A549 (cell line): ENCODE results near the gene AHCYL2. TPM values are rescaled to one million over a fixed set of nuclear protein-coding genes. Genes with fewer than 3 reads are reported as not detected.

Experiments used
- ATAC-seq, 2 experiments: fragments of 200-7000 bp in 1 of 2; fragments of >200 bp in 1 of 2; cut with Nextera tagmentation in 1 of 2; cut with Tn5 transposase in 1 of 2; 3 replicates each; pipeline versions ENCODE4 v1.8.0 to v1.9.1; 2018 to 2020; ENCODE audit warnings: mild to moderate bottlenecking in 1 of 2, moderate library complexity in 1 of 2
- CTCF ChIA-PET: fragments of 300-600 bp; sonication (Branson Sonifier 250); formaldehyde crosslinking; extraction: SDS; loops from one replicate; lab custom pipeline; 2021; ENCODE audit warnings: antibody characterized with exemption, inconsistent platforms; lab: Yijun Ruan, JAX
- POLR2A ChIA-PET: fragments of 350-600 bp; formaldehyde crosslinking; extraction: SDS; loops from one replicate; lab custom pipeline; 2021; ENCODE audit warnings: antibody characterized with exemption, inconsistent platforms; lab: Yijun Ruan, JAX
- DNase-seq, 2 experiments: peaks; one replicate each; pipeline versions ENCODE4 v3.0.0 to v3.0.0-alpha.2; 2011 to 2016; ENCODE audit warnings: low read depth in 1 of 2, low spot score in 1 of 2
- FAIRE-seq: peaks from 2 replicates; lab custom pipeline; 2011; peaks lifted over from hg19 to GRCh38; lab: Jason Lieb, UNC
- H3K27ac ChIP-seq, 2 experiments: fragments of >200 bp; sonication (Bioruptor Twin); formaldehyde crosslinking; 3 replicates each; pipeline ENCODE4 v1.5.1; 2016 to 2017
- H3K4me1 ChIP-seq: fragments of >200 bp; sonication (Bioruptor Twin); formaldehyde crosslinking; 3 replicates; pipeline ENCODE4 v1.6.1; 2016
- H3K4me2 ChIP-seq: fragments of >200 bp; sonication (Bioruptor Twin); formaldehyde crosslinking; 3 replicates; pipeline ENCODE4 v1.6.1; 2016
- H3K4me3 ChIP-seq: fragments of >200 bp; sonication (Bioruptor Twin); formaldehyde crosslinking; 3 replicates; pipeline ENCODE4 v1.5.1; 2016
- H3K9me3 ChIP-seq: fragments of >200 bp; sonication (Bioruptor Twin); formaldehyde crosslinking; 3 replicates; pipeline ENCODE4 v1.6.1; 2016
- CBX8 ChIP-seq: fragments of 200-600 bp; sonication (generic); IDR thresholded peaks from 2 replicates; pipeline ENCODE4 v1.6.1; 2016
- EP300 ChIP-seq, 2 experiments: fragments of >200 bp; sonication (Bioruptor Twin); formaldehyde crosslinking; IDR thresholded peaks; 2 replicates in 1 of 2; 3 replicates in 1 of 2; pipeline ENCODE4 v1.6.1; 2016 to 2017
- FOSL2 ChIP-seq, 2 experiments: fragments of 450-650 bp in 1 of 2; fragments of >200 bp in 1 of 2; sonication (Bioruptor Twin) in 1 of 2; formaldehyde crosslinking; IDR thresholded peaks; 2 replicates each; pipeline versions ENCODE4 v1.5.0 to v1.6.1; 2016 to 2020; ENCODE audit warnings: mild to moderate bottlenecking in 1 of 2, moderate library complexity in 1 of 2
- FOXS1 ChIP-seq: fragments of 250-450 bp; sonication (Bioruptor Pico); IDR thresholded peaks from 2 replicates; pipeline ENCODE4 v1.5.0; 2020; ENCODE audit warnings: mild to moderate bottlenecking, moderate library complexity
- JUN ChIP-seq, 2 experiments: fragments of >200 bp; sonication (Bioruptor Twin); formaldehyde crosslinking; IDR thresholded peaks; 2 replicates in 1 of 2; 3 replicates in 1 of 2; pipeline ENCODE4 v1.6.1; 2016 to 2017
- NFE2L2 ChIP-seq: fragments of 150-350 bp; conservative IDR thresholded peaks from 2 replicates; pipeline ENCODE4 v1.6.1; 2014; ENCODE audit warnings: low read length
- PHF8 ChIP-seq: fragments of 200-600 bp; sonication (generic); IDR thresholded peaks from 2 replicates; pipeline ENCODE4 v1.6.1; 2016; ENCODE audit warnings: low read depth, mild to moderate bottlenecking, antibody characterized with exemption, moderate library complexity, borderline replicate concordance
- RARB ChIP-seq: fragments of 250-450 bp; sonication (Bioruptor Pico); IDR thresholded peaks from 2 replicates; pipeline ENCODE4 v1.8.0; 2021; ENCODE audit warnings: mild to moderate bottlenecking, moderate library complexity
- TP53 ChIP-seq: fragments of 250-450 bp; sonication (Bioruptor Pico); IDR thresholded peaks from 2 replicates; pipeline ENCODE4 v1.5.0; 2021; ENCODE audit warnings: mild to moderate bottlenecking, moderate library complexity
- ZFP36 ChIP-seq: fragments of 450-650 bp; IDR thresholded peaks from 2 replicates; pipeline ENCODE4 v1.6.1; 2014; ENCODE audit warnings: borderline replicate concordance; ENCODE audit not compliant: partially characterized antibody
- WGBS: methylation state at CpG from one replicate; pipeline ENCODE4 v1.1.6; 2017; ENCODE audit errors: missing lambda C conversion rate; 5-methylcytosine and 5-hydroxymethylcytosine counted together
- polyA plus RNA-seq, 4 experiments: library from polyadenylated mRNA; depleted of rRNA in 3 of 4; stranded (reverse); fragments of >200 nt; fragmentation: RNase III in 1 of 4; extraction: RNeasy Plus Mini Kit Qiagen cat#74134 plus additional on column Dnase treatment in 1 of 4; gene quantifications; 2 replicates in 3 of 4; 3 replicates in 1 of 4; pipeline ENCODE4 v1.2.3, GENCODE V29; 2011 to 2017
- TF ChIP-seq, protein P1 (sequence below): fragments of 200-600 bp; sonication (generic); IDR thresholded peaks from 2 replicates; pipeline ENCODE4 v1.6.1; 2016; ENCODE audit warnings: antibody characterized with exemption, mild to moderate bottlenecking, moderate library complexity
- TF ChIP-seq, protein P2 (sequence below): fragments of >200 bp; sonication (Bioruptor Twin); formaldehyde crosslinking; IDR thresholded peaks from 2 replicates; pipeline ENCODE4 v1.6.1; 2016

AHCYL2 gene
- polyA plus RNA-seq, 2 of the 4 experiments (the other 2 are of a cell fraction): 10.8 to 25.9 TPM

DNA sequence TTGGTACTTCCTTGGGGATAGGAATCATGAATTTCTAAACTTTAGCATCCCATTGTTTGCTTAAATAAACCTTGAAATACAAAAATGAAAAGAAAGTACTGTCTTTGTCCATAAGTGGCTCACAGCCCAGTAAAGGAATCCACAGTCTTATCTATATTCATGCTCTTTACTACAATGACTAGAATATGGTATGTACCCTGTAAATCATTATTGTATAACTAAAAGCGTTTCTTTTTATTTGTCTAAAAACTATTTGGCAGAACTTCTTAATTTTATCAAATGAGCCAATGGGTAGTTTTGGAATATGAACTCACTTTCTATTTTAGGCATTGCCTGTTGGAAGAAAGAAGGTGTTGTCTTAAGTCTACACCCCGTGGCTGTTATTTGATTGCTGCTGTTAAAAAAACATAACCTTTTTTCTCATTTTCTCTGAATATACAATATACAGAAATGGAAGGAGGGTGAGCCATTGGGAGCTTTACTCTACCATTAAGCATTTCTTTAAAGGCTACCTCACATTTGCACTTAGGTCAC is 197.0 kb downstream of the AHCYL2 start:
- H3K27ac ChIP-seq: no peak overlapping the region
- POLR2A ChIA-PET: no interaction called here
- H3K4me2 ChIP-seq: no peak overlapping the region
- WGBS: 51% methylated on average over 2 of the region's 2 CpGs
- TF ChIP-seq CBX8: no peak
- TF ChIP-seq, protein P1, sequence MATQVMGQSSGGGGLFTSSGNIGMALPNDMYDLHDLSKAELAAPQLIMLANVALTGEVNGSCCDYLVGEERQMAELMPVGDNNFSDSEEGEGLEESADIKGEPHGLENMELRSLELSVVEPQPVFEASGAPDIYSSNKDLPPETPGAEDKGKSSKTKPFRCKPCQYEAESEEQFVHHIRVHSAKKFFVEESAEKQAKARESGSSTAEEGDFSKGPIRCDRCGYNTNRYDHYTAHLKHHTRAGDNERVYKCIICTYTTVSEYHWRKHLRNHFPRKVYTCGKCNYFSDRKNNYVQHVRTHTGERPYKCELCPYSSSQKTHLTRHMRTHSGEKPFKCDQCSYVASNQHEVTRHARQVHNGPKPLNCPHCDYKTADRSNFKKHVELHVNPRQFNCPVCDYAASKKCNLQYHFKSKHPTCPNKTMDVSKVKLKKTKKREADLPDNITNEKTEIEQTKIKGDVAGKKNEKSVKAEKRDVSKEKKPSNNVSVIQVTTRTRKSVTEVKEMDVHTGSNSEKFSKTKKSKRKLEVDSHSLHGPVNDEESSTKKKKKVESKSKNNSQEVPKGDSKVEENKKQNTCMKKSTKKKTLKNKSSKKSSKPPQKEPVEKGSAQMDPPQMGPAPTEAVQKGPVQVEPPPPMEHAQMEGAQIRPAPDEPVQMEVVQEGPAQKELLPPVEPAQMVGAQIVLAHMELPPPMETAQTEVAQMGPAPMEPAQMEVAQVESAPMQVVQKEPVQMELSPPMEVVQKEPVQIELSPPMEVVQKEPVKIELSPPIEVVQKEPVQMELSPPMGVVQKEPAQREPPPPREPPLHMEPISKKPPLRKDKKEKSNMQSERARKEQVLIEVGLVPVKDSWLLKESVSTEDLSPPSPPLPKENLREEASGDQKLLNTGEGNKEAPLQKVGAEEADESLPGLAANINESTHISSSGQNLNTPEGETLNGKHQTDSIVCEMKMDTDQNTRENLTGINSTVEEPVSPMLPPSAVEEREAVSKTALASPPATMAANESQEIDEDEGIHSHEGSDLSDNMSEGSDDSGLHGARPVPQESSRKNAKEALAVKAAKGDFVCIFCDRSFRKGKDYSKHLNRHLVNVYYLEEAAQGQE: no peak
- TF ChIP-seq, protein P2, sequence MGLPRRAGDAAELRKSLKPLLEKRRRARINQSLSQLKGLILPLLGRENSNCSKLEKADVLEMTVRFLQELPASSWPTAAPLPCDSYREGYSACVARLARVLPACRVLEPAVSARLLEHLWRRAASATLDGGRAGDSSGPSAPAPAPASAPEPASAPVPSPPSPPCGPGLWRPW: no peak
- FAIRE-seq (no peak), DNase-seq (no peak), ATAC-seq (no peak)
- CTCF ChIA-PET: interaction anchor here (1.1 to 1.5 kb wide), 2 partner anchors 50 to 55 kb away, joined by 3 read pairs; no protein-coding TSS in a partner anchor
- 0 out of 3 replicates have a peak, but pooled peaks cover 3% of the 10 kb centered on the region for H3K4me1 ChIP-seq
- H3K4me3 ChIP-seq: no peak overlapping the region
- H3K9me3 ChIP-seq: no peaks in the 10 kb centered on the region

DNA sequence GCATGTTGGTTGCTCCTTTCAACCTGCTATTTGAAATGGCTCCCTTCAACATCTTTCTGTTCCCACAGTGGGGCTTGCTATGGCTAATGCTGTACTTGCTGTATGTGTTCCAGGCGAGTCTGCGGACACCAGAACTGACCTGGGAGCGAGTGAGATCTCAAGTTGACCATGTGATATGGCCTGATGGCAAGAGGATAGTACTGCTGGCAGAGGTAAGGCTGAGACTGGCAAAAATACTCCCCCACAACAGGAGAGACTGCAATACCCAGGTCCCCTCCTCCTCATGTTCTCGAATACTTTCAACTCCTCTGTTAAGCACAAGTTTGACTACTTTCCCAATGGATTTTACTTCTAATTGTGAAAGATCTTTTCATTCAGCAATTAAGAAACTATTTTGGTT is 197.9 kb downstream of the AHCYL2 start:
- Histone ChIP-seq H3K4me2 (no peak overlapping the region), H3K4me1 (0 out of 3 replicates have a peak, but pooled peaks cover 3% of the 10 kb centered on the region), H3K4me3 (no peak overlapping the region), H3K27ac (no peak overlapping the region), H3K9me3 (no peaks in the 10 kb centered on the region)
- DNase-seq (no peak), ATAC-seq (no peak), FAIRE-seq (no peak)
- POLR2A ChIA-PET: no interaction called here
- 90% methylated on average over 4 of the region's 4 CpGs for WGBS
- CTCF ChIA-PET: interaction anchor here (1.1 kb wide), 1 partner anchor 55 kb away, joined by 3 read pairs; no protein-coding TSS in a partner anchor
- TF ChIP-seq EP300 (IDR thresholded peaks at IDR 0.05): no peak
- no peak for TF ChIP-seq ZFP36
- TF ChIP-seq NFE2L2: no peak
- TF ChIP-seq FOXS1 (CRISPR knock-in tag): no peak
- no peak for TF ChIP-seq JUN (IDR thresholded peaks at IDR 0.05)
- no peak for TF ChIP-seq TP53 (CRISPR knock-in tag)

DNA sequence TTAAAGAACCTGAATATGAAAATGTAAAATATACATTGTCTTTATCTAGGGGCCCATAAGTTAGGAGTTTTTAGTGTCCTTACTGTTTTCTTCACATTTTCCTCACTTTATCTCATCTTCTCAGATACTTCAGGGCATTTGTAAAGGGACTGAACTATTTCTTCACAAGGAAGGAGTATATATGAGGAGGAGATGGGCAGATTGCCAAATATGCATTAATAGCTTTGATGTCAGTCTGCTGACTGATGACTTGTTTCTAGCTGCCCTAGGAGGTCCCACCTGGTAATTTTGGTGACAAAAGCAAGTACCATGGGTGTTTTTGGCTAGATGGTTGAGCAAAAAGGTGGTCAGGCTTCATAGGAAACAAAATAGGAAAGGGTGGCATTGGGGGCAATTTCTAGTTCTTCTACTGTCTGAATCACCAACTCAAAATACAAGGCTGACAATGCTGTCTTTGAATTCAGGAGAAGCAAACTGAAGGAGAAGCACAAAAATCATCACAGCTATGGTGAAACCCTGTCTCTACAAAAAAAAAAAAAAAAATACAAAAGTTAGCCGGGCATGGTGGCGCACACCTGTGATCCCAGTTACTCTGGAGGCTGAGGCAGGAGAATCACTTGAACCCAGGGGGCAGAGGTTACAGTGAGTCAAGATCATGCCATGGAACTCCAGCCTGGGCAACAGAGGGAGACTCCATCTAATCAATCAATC is 199.0 kb downstream of the AHCYL2 start:
- ATAC-seq (no peak), FAIRE-seq (no peak), DNase-seq (peak in 1 of 2 experiments; percentile 11)
- no peak overlapping the region for H3K4me3 ChIP-seq
- no peak overlapping the region for H3K4me2 ChIP-seq
- TF ChIP-seq RARB (CRISPR knock-in tag): no peak
- TF ChIP-seq JUN (IDR thresholded peaks at IDR 0.05): no peak
- no peaks in the 10 kb centered on the region for H3K9me3 ChIP-seq
- H3K4me1 ChIP-seq: 0 out of 3 replicates have a peak, but pooled peaks cover 3% of the 10 kb centered on the region
- CTCF ChIA-PET: interaction anchor here (0.7 to 1.1 kb wide), 2 partner anchors 9 to 307 kb away, joined by 3 read pairs; no protein-coding TSS in a partner anchor
- WGBS: 100% methylated on average over 2 of the region's 2 CpGs
- no peak overlapping the region for H3K27ac ChIP-seq
- POLR2A ChIA-PET: no interaction called here

DNA sequence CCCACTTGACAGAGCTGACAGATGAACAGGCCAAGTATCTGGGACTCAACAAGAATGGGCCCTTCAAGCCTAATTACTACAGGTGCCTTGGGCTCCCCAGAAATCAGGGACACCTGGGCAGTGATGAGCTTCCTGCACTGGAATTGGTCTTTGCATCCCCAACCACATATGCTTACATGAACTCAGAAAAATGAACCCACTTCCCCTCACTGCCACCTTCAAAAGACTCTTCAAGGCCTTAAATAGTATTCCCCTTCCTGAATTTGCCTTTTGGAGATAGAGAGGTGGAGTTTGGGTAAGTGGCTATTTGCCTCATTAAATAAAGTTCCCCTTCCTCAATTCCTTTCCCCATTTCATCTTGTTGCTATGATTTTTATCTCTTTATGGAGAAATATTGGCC is 201.7 kb downstream of the AHCYL2 start:
- FAIRE-seq: no peak
- CTCF ChIA-PET: interaction anchor here (0.8 to 2.5 kb wide), 3 partner anchors 12 to 59 kb away, joined by 3 to 13 read pairs (median 3); no protein-coding TSS in a partner anchor
- Histone ChIP-seq H3K4me2 (no peak overlapping the region), H3K9me3 (no peaks in the 10 kb centered on the region)
- no peak for ATAC-seq
- TF ChIP-seq FOSL2 (IDR thresholded peaks at IDR 0.05) (no peak), FOSL2 (CRISPR knock-in tag; IDR thresholded peaks at IDR 0.05) (no peak), FOXS1 (CRISPR knock-in tag) (no peak), JUN (IDR thresholded peaks at IDR 0.05) (no peak), PHF8 (no peak)
- TF ChIP-seq, all 56 proteins: peak for 0
- Histone ChIP-seq H3K4me3 (no peak overlapping the region), H3K27ac (no peak overlapping the region), H3K4me1 (0 out of 3 replicates have a peak, but pooled peaks cover 3% of the 10 kb centered on the region)
- POLR2A ChIA-PET: no interaction called here
- DNase-seq: no peak
